NCI-H1694 (cell line): ENCODE data around the gene ANKZF1.
"Not testable (repeated sequence)": the region's sequence is repeated elsewhere in the genome, so short reads cannot be mapped to it uniquely, and the experiment has no call there.

ENCODE experiments used
- DNase-seq: peaks from one replicate; lab custom pipeline; 2025; lab: John Stamatoyannopoulos, UW

The ANKZF1 gene, protein sequence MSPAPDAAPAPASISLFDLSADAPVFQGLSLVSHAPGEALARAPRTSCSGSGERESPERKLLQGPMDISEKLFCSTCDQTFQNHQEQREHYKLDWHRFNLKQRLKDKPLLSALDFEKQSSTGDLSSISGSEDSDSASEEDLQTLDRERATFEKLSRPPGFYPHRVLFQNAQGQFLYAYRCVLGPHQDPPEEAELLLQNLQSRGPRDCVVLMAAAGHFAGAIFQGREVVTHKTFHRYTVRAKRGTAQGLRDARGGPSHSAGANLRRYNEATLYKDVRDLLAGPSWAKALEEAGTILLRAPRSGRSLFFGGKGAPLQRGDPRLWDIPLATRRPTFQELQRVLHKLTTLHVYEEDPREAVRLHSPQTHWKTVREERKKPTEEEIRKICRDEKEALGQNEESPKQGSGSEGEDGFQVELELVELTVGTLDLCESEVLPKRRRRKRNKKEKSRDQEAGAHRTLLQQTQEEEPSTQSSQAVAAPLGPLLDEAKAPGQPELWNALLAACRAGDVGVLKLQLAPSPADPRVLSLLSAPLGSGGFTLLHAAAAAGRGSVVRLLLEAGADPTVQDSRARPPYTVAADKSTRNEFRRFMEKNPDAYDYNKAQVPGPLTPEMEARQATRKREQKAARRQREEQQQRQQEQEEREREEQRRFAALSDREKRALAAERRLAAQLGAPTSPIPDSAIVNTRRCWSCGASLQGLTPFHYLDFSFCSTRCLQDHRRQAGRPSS

DNA sequence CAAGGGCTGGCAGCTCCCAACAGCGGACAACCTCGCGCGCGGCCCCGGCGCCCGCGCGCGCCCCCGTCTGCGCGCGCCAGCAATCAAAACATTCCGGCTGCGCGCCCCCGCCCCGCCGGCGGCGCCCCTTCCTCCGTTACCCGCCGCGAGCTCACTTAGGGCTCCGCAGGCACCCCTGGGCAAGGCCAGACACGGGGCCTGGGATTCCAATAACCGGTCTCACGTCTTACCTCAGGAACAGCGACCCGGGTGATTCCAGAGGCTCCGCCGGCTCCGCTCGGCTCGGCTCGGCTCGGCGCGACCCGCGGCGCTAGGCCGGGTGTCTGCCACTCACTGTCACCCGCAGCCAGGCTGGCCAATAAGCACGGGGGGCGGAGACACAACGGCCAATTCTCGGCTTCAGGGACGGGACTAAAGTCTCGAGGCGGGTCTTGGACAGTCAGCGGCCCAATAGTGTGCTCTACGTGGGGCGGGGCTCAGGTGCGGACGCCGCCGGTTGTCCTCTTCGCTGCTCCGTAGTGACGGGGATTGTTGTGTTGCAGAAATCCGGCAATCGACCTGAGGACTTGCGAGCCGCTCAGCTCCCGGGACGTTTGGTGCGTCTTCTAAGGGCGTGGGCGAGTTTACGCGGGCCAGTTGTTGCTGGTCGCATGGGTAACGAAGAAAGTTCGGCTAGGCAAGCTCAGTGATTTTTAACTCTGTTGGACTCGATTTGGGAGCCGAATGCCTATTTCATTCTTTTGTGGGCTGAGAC, at the start of gene ANKZF1, which contains the start of gene ATG9A:
Gene ANKZF1, plus strand, starts transcription at position 502 of the 754 bp plus-strand sequence. CDS start 452 bp downstream, outside the sequence.
Gene ATG9A, minus strand, starts transcription at position 332 of the 754 bp plus-strand sequence. CDS start 1,612 bp downstream, outside the sequence.
- DNase-seq, result peak; percentile 98

DNA sequence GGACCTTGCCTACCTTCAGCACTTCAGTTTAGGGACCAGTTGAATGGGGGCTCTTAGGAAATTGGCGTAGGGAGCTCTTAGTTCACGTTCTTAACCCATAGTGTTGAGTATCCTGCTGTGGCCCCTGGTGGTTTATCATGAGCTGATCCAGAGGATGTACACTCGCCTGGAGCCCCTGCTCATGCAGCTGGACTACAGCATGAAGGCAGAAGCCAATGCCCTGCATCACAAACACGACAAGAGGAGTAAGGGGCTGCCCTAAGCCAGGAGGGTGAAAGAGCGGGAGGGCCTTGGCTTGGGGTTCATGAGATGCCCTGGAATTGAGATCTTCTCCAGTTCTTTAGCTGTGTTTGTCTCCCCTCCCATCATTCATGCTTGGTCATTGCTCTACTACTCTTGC, 48.6 kb upstream of the ANKZF1 start:
- no peak for DNase-seq

DNA sequence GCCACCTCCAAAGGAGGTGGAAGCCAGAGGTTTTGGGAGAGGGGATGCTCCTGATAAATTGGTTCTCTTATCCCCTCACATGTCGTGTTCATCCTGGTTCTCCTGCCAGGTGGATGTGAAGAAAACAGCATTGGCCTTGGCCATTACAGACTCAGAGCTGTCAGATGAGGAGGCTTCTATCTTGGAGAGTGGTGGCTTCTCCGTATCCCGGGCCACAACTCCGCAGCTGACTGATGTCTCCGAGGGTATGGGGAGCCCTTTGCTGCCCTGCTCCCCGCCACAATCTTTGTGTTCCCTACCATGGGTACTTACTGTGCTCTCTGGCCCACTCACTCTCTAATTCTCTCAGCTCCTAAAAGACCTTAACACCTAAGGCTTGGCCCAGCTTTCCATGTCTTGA, 48.1 kb upstream of the ANKZF1 start:
- no peak for DNase-seq

DNA sequence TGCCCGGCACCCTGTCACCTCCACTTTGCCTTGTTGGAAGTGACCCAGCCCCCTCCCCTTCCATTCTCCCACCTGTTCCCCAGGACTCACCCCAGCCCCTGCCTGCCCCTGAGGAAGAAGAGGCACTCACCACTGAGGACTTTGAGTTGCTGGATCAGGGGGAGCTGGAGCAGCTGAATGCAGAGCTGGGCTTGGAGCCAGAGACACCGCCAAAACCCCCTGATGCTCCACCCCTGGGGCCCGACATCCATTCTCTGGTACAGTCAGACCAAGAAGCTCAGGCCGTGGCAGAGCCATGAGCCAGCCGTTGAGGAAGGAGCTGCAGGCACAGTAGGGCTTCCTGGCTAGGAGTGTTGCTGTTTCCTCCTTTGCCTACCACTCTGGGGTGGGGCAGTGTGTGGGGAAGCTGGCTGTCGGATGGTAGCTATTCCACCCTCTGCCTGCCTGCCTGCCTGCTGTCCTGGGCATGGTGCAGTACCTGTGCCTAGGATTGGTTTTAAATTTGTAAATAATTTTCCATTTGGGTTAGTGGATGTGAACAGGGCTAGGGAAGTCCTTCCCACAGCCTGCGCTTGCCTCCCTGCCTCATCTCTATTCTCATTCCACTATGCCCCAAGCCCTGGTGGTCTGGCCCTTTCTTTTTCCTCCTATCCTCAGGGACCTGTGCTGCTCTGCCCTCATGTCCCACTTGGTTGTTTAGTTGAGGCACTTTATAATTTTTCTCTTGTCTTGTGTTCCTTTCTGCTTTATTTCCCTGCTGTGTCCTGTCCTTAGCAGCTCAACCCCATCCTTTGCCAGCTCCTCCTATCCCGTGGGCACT, 47.1 kb upstream of the ANKZF1 start:
- DNase-seq, result no peak

DNA sequence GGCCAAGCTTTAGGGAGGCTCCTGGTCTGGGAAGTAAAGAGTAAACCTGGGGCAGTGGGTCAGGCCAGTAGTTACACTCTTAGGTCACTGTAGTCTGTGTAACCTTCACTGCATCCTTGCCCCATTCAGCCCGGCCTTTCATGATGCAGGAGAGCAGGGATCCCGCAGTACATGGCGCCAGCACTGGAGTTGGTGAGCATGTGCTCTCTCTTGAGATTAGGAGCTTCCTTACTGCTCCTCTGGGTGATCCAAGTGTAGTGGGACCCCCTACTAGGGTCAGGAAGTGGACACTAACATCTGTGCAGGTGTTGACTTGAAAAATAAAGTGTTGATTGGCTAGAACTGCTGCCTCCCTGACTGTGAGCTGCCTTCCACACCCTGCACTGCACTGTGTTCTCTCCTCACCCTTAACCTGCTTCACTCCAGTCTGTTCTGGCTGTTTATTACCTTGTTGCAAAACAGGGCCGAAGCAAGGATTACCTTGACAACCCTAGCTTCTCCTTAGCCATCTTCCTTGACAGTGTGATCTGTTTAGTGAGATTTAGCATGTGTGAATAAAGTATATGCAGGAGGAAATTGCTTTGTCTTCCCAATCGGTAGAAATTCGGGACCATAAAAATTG, 46.3 kb upstream of the ANKZF1 start:
- no peak for DNase-seq

DNA sequence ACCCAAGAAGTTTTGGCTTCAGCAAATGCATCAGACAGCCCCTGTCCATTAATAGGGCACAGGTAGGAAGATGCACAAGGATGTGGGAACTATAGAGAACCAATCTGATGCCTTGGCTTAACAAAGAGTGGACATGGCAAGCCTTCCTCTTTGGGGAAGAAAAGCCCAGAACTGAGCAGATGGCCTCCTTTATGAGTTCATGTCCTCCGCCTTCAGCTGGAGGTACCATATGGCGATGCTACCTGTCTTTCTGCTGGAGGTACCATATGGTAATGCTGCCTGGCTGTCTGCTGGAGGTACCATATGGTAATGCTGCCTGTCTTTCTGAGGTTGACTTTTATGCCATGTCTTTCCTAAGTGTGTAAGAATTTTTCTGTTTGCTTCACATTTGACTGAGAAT, 45.5 kb upstream of the ANKZF1 start:
- DNase-seq, result peak; percentile 72

DNA sequence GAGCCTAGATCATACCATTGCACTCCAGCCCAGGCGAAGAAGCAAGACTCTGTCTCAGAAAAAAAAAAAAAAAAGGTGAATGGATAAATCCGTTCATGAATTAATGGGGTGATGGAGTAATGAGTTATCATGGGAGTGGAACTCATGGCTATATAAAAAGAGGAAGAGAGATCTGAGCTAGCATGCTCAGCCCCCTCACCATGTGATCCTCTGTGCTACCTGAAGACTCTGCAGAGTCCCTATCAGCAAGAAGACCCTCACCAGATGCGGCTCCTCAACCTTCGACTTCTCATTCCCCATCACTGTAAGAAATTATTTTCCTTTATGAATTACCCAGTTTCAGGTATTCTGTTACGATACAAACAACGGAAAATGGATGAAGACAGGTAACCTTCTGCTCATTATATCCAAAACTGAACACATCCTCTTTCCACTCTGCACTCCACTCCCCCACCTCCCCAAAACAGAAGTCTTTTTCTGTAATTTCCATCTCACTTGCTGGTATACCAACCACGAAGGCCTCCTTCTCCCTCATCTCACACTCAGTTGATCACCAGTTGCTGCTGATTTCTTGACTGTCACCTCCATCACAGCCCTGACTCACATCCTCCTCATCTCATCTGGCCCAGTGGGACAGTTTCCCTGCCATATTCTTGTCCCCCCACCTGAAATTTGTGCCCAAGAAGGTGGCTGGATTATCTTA, 42.7 kb upstream of the ANKZF1 start:
- no peak for DNase-seq

DNA sequence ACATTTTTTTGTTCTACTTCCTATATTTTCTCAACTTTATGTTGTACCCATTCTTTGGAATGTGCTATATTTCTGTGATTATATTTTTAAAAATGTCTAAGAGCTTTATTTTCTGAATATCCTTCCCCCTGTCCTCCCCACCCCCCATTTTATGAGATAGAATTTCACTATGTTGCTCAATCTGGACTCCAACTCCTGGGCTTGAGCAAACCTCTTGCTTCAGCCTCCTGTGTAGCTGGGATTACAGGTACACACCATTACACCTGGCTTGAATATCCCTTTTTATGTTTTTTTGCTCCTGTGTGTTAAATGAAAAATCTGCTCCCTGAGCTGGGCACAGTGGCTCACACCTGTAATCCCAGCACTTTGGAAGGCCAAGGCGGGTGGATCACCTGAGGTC, 32.2 kb upstream of the ANKZF1 start:
- DNase-seq, result no peak

DNA sequence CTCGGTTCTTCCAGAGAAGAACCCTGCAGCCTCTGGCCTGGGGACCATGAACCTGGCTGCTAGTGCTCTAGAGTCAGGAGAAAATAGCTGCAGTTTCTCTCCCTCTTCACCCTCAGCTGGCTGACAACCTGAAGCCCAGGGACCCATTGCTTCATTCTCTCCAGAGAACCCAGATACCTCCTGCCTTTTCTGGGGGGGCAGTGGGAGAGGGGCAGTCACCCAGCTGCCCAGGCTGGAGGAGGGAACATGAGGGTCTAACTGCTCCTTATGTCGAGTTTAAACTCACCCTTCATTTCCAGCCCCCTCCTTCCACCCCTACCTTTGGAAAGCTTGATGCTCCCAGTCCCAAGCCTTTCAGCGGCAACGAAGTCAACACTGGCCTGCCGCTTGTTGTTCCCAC, 30.6 kb upstream of the ANKZF1 start:
- DNase-seq, result no peak

DNA sequence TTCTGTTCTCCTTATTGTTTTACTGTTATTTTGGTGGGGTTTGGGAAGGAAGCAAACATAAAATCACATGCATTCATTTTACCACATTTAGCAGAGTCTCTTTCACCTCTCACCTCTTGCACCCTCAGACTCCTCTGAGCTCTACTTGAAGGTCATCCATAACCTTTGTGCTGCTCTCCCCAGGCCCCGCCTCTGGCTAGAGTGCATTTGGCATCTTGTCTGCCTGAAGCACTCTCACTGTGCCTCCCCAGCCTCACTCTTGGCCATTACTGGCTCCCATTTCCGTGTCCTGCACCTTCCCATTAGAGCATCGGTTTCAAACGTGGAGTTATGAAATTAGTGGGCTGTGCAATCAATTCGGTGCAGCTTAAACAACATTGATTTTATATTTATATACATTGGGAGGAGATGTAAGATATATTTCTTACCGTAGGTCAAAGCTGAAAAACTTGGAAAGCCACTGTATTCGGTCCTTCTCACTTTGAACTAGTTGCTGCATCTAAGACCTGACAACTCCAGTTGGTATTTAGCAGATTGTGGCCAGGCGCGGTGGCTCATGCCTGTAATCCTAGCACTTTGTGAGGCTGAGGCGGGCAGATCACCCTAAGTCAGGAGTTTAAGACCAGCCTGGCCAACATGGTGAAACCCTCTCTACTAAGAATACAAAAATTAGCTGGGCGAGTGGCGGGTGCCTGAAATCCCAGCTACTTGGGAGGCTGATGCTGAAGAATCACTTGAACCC, 30.0 kb upstream of the ANKZF1 start:
- no peak for DNase-seq

DNA sequence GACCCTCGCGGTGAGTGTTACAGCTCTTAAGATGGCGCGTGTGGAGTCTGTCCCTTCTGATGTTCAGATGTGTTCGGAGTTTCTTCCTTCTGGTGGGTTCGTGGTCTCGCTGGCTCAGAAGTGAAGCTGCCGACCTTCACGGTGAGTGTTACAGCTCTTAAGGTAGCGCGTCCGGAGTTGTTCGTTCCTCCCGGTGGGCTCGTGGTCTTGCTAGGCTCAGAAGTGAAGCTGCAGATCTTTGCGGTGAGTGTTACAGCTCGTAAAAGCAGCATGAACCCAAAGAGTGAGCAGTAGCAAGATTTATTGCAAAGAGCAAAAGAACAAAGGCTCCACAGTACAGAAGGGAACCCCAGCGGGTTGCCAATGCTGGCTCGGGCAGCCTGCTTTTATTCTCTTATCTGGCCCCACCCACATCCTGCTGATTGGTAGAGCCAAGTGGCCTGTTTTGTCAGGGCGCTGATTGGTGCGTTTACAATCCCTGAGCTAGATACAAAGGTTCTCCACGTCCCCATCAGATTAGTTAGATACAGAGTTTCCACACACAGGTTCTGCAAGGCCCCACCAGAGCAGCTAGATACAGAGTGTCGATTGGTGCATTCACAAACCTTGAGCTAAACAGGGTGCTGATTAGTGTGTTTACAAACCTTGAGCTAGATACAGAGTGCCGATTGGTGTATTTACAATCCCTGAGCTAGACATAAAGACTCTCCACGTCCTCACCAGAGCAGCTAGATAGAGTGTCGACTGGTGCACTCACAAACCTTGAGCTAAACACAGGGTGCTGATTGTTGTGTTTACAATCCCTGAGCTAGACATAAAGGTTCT, 28.9 kb upstream of the ANKZF1 start:
- DNase-seq, result not testable (repeated sequence)

DNA sequence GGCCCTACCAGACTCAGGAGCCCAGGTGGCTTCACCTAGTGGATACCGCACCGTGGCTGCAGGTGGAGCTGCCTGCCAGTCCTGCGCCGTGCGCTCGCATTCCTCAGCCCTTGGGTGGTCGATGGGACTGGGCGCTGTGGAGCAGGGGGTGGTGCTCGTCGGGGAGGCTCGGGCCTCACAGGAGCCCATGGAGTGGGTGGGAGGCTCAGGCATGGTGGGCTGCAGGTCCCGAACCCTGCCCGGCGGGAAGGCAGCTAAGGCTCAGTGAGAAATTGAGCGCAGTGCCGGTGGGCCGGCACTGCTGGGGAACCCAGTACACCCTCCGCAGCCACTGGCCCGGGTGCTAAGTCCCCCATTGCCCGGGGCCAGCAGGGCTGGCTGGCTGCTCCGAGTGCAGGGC, 28.3 kb upstream of the ANKZF1 start:
- DNase-seq, result not testable (repeated sequence)

DNA sequence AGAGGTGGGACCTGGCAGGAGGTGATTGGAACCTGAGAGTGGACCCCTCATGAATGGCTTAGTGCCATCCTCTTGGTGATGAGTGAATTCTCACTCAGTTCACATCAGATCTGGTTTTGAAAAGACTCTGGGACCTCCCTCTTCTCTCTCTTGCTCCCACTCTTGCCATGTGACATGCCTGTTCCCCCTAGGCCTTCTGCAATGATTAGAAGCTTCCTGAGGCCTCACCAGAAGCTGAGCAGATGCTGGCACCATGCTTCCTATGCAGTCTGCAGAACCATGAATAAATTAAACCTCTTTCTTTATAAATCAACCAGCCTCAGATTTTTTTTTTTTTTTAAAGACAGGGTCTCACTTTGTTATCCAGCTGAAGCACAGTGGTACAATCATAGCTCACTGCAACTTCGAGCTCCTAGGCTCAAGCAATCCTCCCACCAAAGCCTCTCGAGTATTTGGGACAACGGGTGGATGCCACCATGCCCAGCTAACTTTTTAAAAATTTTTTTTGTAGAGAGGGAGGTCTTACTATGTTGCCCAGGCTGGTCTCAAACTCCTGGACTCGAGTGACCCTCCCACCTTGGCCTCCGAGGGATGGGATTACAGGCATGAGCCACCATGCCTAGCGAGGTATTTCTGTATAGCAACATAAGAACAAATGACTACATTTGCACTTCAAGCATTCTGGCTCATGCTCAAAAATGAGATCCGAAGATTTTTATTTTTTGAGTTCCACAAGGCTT, 25.0 kb upstream of the ANKZF1 start:
- DNase-seq, result no peak

DNA sequence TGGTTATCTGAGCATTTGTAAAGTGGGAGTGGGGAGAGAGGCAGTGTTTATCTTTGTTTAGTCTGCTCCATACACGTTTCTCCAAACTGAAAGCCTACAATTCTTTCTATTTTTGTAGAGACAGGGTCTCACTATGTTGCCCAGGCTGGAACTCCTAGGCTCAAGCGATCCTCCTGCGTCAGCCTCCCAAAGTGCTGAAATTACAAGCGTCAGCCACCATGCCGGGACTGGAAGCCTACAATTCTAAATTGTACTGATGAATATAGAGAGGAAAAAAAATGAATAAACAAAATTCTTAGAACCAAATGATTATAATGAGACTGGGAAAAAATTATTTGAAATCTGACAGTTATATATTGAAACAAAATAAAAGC, 24.5 kb upstream of the ANKZF1 start:
- no peak for DNase-seq

DNA sequence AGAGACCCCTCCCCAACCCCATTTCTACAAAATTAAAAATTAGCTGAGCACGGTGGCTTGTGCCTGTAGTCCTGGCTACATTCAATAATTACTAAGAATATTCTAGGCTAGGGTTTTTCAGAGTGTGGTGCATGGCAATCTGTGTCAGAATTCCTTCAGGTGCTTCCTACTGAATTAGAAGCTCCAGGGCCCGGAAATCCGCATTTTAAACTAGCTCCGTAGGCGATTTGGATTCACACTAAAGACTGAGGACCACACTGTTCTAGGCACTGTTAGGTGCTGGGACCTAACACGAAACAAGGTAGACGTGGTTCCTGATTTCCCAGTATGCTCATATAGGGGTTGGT, 23.7 kb upstream of the ANKZF1 start:
- no peak for DNase-seq

DNA sequence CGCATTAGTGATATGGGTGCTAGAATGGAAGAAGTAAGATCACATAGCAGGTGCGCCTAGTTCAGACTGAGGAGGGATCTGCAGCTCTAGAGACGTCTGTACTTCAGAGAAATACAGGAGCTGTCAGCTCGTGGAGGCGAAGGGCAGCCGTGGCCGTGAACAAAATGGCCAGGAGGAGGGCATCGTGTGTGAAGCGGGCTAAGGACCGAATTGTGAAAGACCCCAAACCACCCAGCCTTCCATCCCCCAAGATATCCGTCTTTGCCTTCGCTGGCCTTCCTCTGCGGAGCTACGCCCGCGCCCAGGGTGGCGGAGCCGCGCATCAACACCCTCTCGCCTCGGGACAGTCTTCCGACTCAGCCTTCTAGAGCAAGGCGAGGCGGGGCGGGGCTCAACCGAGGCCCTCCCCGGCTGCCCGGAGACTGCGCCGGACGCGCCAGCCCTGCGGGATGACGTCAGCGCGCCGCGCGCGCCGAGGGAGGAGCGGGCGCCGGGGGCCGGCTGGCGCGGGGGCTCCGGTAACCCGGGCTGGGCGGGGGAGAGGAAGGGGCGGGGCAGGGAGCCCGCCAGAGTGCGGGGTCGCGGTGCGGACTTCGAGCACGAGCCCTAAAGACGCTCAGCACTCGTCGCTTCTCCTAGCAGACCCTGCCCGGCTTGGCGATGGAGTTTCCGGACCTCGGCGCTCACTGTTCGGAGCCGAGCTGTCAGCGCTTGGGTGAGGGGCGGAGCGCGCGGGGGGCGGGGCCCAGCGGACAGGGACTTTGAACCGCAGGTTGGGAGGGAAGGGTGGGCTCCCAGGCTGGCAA, 23.1 kb upstream of the ANKZF1 start, which contains the start of gene ZFAND2B:
Gene ZFAND2B, plus strand, starts transcription at position 455 of the 806 bp plus-strand sequence. Its CDS starts 206 bp downstream, at position 661.
- peak; percentile 84 for DNase-seq

DNA sequence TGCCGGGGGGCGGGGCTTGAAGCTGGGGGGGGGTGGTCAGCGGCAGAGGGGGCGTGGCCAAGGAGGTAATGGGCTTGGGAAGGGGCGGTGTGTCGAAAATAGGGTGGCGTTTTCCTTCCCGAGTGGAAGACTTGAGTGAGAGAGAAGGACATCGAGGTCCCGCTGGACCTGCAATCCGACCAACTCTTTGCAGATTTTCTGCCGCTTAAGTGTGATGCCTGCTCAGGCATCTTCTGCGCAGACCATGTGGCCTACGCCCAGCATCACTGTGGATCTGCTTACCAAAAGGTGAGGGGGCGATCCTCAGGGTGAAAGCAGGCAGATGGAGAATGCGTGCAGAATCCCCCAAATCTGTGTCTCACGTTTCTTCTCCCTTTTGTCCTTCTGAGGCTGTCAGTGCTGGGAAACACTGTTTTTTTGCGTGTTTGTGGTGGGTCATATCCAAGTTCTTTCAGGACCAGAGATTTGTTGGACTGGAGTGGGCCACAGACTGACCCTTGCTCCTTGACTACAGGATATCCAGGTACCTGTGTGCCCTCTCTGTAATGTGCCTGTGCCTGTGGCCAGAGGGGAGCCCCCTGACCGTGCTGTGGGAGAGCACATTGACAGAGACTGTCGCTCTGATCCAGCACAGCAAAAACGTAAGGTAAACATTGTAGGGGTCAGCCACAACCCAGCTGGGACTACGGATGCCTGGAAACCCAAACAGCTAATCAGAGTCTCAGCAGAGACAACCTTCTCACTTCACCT, 22.3 kb upstream of the ANKZF1 start:
- no peak for DNase-seq
